HEK293 (cell line): ENCODE results near the gene DACT3.

Experiments
- CTCF ChIA-PET: fragments of 350-600 bp; formaldehyde crosslinking; extraction: SDS; loops from one replicate; lab custom pipeline; 2021; ENCODE audit warnings: antibody characterized with exemption; lab: Yijun Ruan, JAX
- POLR2A ChIA-PET: fragments of 300-600 bp; formaldehyde crosslinking; extraction: SDS; loops from one replicate; lab custom pipeline; 2020; ENCODE audit warnings: antibody characterized with exemption, inconsistent platforms; lab: Yijun Ruan, JAX
- H3K27ac ChIP-seq: fragments of 200-500 bp; sonication (Bioruptor generic); 2 replicates; pipeline ENCODE4 v1.5.1; 2014; ENCODE audit warnings: low read depth, low read length, control low read depth, inconsistent platforms; ENCODE audit errors: extremely low read depth
- H3K36me3 ChIP-seq, 2 experiments: fragments of 200-500 bp in 1 of 2; sonication (Bioruptor generic) in 1 of 2; 1 replicate in 1 of 2; 2 replicates in 1 of 2; pipeline ENCODE4 v1.5.1; 2014 to 2017; ENCODE audit warnings: inconsistent platforms in 2 of 2, low read length in 2 of 2; ENCODE audit not compliant: control insufficient read depth in 2 of 2, insufficient read depth in 1 of 2
- H3K4me1 ChIP-seq: fragments of 200-500 bp; sonication (Bioruptor generic); 2 replicates; pipeline ENCODE4 v1.5.1; 2014; ENCODE audit warnings: mild to moderate bottlenecking, low read length, inconsistent platforms; ENCODE audit not compliant: control insufficient read depth, insufficient read depth
- H3K4me3 ChIP-seq: 2 replicates; pipeline ENCODE4 v1.5.1; 2011; ENCODE audit warnings: low read depth, mild to moderate bottlenecking, control low read depth, low read length, moderate library complexity
- H3K9me3 ChIP-seq: fragments of 200-500 bp; sonication (Bioruptor generic); 2 replicates; pipeline ENCODE4 v1.5.1; 2014; ENCODE audit warnings: low read depth, low read length, inconsistent platforms; ENCODE audit not compliant: control insufficient read depth, insufficient read depth
- KLF1 ChIP-seq: fragments of 450-650 bp; formaldehyde crosslinking; IDR thresholded peaks from 2 replicates; pipeline ENCODE4 v1.5.1; 2016; ENCODE audit warnings: missing biosample characterization, missing genetic modification characterization
- KLF8 ChIP-seq: fragments of 450-650 bp; formaldehyde crosslinking; IDR thresholded peaks from 2 replicates; pipeline ENCODE4 v1.5.1; 2016; ENCODE audit warnings: missing biosample characterization, missing genetic modification characterization
- PATZ1 ChIP-seq: fragments of 450-650 bp; formaldehyde crosslinking; IDR thresholded peaks from 2 replicates; pipeline ENCODE4 v1.5.1; 2016; ENCODE audit warnings: missing biosample characterization, missing genetic modification characterization
- SP2 ChIP-seq: fragments of 450-650 bp; formaldehyde crosslinking; IDR thresholded peaks from 2 replicates; pipeline ENCODE4 v1.5.1; 2016; ENCODE audit warnings: missing biosample characterization, missing genetic modification characterization
- TSHZ1 ChIP-seq: fragments of 450-650 bp; formaldehyde crosslinking; IDR thresholded peaks from 2 replicates; pipeline ENCODE4 v1.5.1; 2016; ENCODE audit warnings: missing biosample characterization, missing genetic modification characterization, borderline replicate concordance
- ZBTB17 ChIP-seq: fragments of 450-650 bp; formaldehyde crosslinking; IDR thresholded peaks from 2 replicates; pipeline ENCODE4 v1.5.1; 2016; ENCODE audit warnings: missing biosample characterization, missing genetic modification characterization
- ZBTB20 ChIP-seq: fragments of 450-650 bp; formaldehyde crosslinking; IDR thresholded peaks from 2 replicates; pipeline ENCODE4 v1.5.1; 2016; ENCODE audit warnings: missing biosample characterization, missing genetic modification characterization
- ZNF18 ChIP-seq: fragments of 450-650 bp; formaldehyde crosslinking; IDR thresholded peaks from 2 replicates; pipeline ENCODE4 v1.5.1; 2016; ENCODE audit warnings: missing biosample characterization, missing genetic modification characterization
- ZNF239 ChIP-seq: fragments of 450-650 bp; formaldehyde crosslinking; IDR thresholded peaks from 2 replicates; pipeline ENCODE4 v1.5.1; 2016; ENCODE audit warnings: missing biosample characterization, missing genetic modification characterization
- ZNF335 ChIP-seq: fragments of 450-650 bp; formaldehyde crosslinking; conservative IDR thresholded peaks from 2 replicates; pipeline ENCODE4 v1.5.1; 2016; ENCODE audit warnings: missing biosample characterization, missing genetic modification characterization
- ZNF341 ChIP-seq: fragments of 450-650 bp; formaldehyde crosslinking; IDR thresholded peaks from 2 replicates; pipeline ENCODE4; 2016; ENCODE audit warnings: low read depth, missing biosample characterization, missing genetic modification characterization
- ZNF398 ChIP-seq: fragments of 450-650 bp; formaldehyde crosslinking; IDR thresholded peaks from 2 replicates; pipeline ENCODE4 v1.5.1; 2017; ENCODE audit warnings: missing biosample characterization, missing genetic modification characterization
- ZNF513 ChIP-seq: fragments of 450-650 bp; IDR thresholded peaks from 2 replicates; pipeline ENCODE4 v1.5.1; 2018; ENCODE audit warnings: missing biosample characterization, missing genetic modification characterization
- ZNF596 ChIP-seq: fragments of 450-650 bp; IDR thresholded peaks from 2 replicates; pipeline ENCODE4 v1.5.0; 2018; ENCODE audit warnings: missing biosample characterization, mild to moderate bottlenecking, missing genetic modification characterization, moderate library complexity
- ZNF621 ChIP-seq: fragments of 450-650 bp; formaldehyde crosslinking; IDR thresholded peaks from 2 replicates; pipeline ENCODE4 v1.5.1; 2017; ENCODE audit warnings: missing biosample characterization, missing genetic modification characterization
- ZNF660 ChIP-seq: fragments of 450-650 bp; IDR thresholded peaks from 2 replicates; pipeline ENCODE4 v1.5.1; 2018; ENCODE audit warnings: missing biosample characterization, mild to moderate bottlenecking, missing genetic modification characterization

Gene DACT3

GRCh38 chr19:46601318-46602224 is 59.4 kb downstream of the DACT3 start, which contains the start of gene CALM3:
Gene CALM3 (plus strand): TSS chr19:46601330. CDS start chr19:46601435, 105 bp downstream.
- Histone ChIP-seq H3K27ac (peak within 1 kb of the TSS; percentile 99), H3K9me3 (no peaks in the 10 kb centered on the region), H3K36me3 (peaks cover 8 to 33% of the 10 kb centered on the region in 2 experiments), H3K4me3 (peak within 1 kb of the TSS; percentile 94), H3K4me1 (peaks cover 8% of the 10 kb centered on the region)
- POLR2A ChIA-PET, result interaction anchor here (0.5 to 3.3 kb wide), 29 partner anchors 9 to 738 kb away, joined by 3 to 39 read pairs (median 5); partner anchors contain the start of genes DACT3, FKRP, SLC1A5 and SYMPK
- 0 out of 2 replicates have a peak, but pooled peaks have one; percentile 44 for TF ChIP-seq ZNF335
- TF ChIP-seq ZBTB17 (tag by site-specific recombination), result no peak
- no peak for TF ChIP-seq ZNF621 (tag by site-specific recombination)
- TF ChIP-seq ZNF239 (tag by site-specific recombination), result no peak
- TF ChIP-seq KLF8, result 0 out of 2 replicates have a peak, but pooled peaks have one; percentile 15
- no peak for TF ChIP-seq ZBTB20
- TF ChIP-seq PATZ1 (tag by site-specific recombination), result peak; percentile 11; the same call in 1 of the 2 replicates
- TF ChIP-seq ZNF341 (tag by site-specific recombination), result peak; percentile 62; the same call in 1 of the 2 replicates
- TF ChIP-seq ZNF513 (tag by site-specific recombination), result 0 out of 2 replicates have a peak, but pooled peaks have one; percentile 53
- TF ChIP-seq ZNF398 (tag by site-specific recombination), result peak; percentile 51
- 0 out of 2 replicates have a peak, but pooled peaks have one; percentile 2 for TF ChIP-seq ZNF660
- 0 out of 2 replicates have a peak, but pooled peaks have one; percentile 9 for TF ChIP-seq SP2 (tag by site-specific recombination)
- TF ChIP-seq KLF1 (tag by site-specific recombination), result peak; percentile 44; the same call in 1 of the 2 replicates
- TF ChIP-seq ZNF596, result 0 out of 2 replicates have a peak, but pooled peaks have one; percentile 3
- CTCF ChIA-PET, result interaction anchor here (0.6 to 4.7 kb wide), 13 partner anchors 10 to 127 kb away, joined by 3 to 41 read pairs (median 5); partner anchors contain the start of gene DACT3

- ChIA-PET CTCF (interaction anchor here (0.6 to 4.7 kb wide), 17 partner anchors 9 to 765 kb away, joined by 3 to 41 read pairs (median 3); partner anchors contain the start of gene DACT3), POLR2A (interaction anchor here (0.5 to 3.3 kb wide), 39 partner anchors 9 to 737 kb away, joined by 3 to 39 read pairs (median 4); partner anchors contain the start of genes CCDC8, DACT3, FKRP and SLC1A5)
- H3K4me1 ChIP-seq, result peaks cover 8% of the 10 kb centered on the region
- H3K9me3 ChIP-seq, result no peaks in the 10 kb centered on the region
- H3K4me3 ChIP-seq, result peak overlapping the region; percentile 94
- peaks cover 0 to 24% of the 10 kb centered on the region in 2 experiments; a peak in 1 of 3 replicates for H3K36me3 ChIP-seq
- peak overlapping the region; percentile 99 for H3K27ac ChIP-seq
- TF ChIP-seq TSHZ1 (tag by site-specific recombination) (peak; percentile 48; the same call in 1 of the 2 replicates), ZNF398 (tag by site-specific recombination) (no peak; the same call in 1 of the 2 replicates), ZNF18 (tag by site-specific recombination) (no peak)
These were observed 60.3 kb downstream of the DACT3 start for GRCh38 chr19:46600384-46601317.
